NCI-H146 treated with DMSO at 0.1 percent for 48 hours (cell line): ENCODE data around the gene BMP7.

Experiments
- DNase-seq: peaks from one replicate; lab custom pipeline; 2025; ENCODE audit not compliant: unreplicated experiment; lab: John Stamatoyannopoulos, UW

Gene BMP7

DNA sequence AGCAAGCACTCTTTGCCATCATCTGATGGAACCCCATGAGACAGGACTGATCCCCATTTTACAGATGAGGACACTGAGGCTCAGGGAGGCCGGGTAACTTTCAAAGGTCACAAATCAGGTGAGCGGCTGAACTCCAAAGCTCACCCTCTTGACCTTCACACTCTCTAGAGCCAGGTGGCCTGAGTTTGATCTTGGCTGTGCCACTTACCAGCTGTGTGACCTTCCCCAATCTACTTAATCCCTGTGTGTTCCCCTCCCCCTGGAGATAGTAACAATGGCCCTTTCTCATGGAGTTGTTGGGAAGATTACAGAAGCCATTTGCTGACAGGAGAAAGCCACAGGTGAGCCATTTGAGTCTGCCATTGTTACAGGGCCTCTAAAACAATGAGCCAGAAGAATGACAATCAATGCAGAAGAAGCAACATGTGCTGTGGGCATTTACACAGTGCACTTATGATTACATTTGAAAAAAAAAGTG is 34.5 kb downstream of the BMP7 start:
- DNase-seq: no peak

GRCh38 chr20:57231161-57231560 is 35.3 kb downstream of the BMP7 start:
- no peak for DNase-seq

GRCh38 chr20:57230247-57230646 is 36.2 kb downstream of the BMP7 start:
- no peak for DNase-seq

DNA sequence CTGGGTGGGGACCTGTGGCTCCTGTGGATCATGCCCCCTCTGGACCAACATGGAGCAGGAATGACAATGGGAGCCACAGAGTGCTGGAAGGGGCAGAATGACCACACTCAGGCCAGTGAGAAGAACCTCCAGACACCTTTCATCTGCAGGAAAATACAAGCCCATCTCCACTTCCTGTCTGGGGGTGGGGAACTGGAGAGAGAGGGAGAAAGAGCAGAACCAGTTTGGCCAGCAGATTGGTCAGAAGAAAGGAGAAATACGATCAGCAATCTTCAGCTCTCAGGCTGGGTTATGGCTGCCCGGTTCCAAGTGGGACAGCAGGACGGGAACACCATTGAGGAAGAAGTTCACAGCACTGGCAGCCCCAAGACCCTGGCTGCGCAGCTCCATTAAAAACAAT is 37.0 kb downstream of the BMP7 start:
- no peak for DNase-seq

- no peak for DNase-seq
These were observed 40.6 kb downstream of the BMP7 start for GRCh38 chr20:57225830-57226229.

DNA sequence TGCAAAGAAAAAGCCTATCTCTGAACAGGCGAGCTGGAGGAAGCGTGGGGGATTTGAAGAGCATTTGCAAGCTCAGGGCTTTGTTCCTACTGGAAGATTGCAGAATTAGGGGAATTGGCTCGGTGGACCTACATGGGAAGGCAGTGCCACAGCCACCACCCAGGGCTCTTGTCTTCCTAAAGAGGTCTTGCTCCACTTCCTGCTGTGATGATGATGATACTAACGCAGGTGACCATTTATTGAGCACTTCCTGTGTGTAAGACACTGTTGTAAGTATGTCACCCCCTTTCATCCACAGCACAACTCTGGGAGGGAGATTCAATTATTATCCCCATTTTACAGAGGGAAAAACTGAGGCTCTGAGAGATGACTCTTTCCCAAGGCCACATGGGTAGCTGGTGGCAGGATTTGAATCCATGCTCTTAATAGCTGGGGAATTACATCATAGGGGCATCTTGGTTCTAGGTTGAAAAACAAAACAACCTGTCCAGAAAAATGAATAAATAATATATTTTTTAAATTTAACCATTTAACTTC is 41.2 kb downstream of the BMP7 start:
- no peak for DNase-seq

DNA sequence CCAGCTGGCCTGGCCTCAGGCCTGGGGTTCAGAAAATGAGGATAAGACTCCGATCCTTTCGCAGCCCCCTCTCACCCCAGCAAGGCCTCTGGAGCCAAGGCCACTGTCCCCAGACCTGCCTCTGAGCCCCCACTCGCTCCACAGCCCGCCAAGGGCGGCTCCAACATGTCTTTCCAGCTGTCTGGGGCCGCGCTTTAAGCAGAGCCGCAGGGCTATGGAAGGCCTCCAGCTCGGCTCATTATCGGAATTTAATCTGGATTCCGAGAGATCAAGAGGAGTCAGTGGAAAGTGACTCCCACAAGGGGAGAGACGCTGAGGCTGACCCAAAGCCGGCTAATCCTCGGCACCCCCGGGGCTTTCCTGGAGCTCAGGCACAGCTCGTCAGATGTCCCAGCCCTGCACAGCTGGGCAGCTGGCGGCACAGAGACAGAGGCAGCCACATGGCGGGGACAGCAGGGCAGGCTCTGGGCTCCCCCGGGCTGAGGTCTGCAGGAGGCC is 41.8 kb downstream of the BMP7 start:
- no peak for DNase-seq

GRCh38 chr20:57223648-57224489 is 42.6 kb downstream of the BMP7 start:
- DNase-seq: no peak

DNA sequence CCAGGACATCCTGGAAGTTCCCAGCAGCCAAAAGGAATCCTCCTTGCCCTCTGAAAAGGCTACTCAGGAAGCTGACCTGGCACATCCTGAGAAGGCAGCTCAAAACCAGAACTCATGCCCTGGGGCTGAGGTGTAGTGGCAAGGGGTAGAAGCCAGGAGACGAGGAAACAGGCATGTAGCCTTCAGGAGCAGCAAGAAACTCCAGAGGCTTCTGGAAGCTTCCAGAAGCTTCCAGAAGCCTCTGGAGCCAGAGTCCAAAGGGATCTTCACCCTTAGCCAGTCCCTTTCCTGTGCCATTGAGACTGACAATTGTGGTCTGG is 43.9 kb downstream of the BMP7 start:
- no peak for DNase-seq

GRCh38 chr20:57221916-57222630 is 44.4 kb downstream of the BMP7 start:
- no peak for DNase-seq

GRCh38 chr20:57220337-57221145 is 45.9 kb downstream of the BMP7 start:
- no peak for DNase-seq

DNA sequence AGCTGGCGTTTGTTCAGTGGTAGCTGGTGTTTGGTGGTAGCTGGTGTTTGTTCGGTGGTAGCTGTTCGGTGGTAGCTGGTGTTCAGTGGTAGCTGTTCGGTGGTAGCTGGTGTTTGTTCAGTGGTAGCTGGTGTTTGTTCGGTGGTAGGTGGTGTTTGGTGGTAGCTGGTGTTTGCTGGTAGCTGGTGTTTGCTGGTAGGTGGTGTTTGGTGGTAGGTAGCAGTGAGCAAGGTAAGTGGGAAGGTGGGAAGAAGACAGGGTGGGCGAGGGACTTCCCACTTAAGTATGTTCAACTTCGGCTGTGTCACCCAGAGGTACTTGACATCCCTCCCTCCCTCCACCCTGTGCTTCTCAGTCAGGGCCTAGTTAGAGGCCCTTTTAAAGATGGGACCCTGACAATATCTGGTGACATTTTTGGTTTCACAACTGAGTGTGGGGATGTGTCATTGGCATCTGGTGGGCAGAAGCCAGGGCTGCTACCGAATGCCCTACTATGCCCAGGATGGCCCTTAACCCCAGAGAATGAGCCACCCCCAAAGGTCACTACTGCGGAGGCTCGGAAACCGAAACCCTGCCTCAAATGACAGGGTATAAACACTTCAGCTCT is 47.3 kb downstream of the BMP7 start:
- no peak for DNase-seq

- DNase-seq: no peak
These were observed 48.0 kb downstream of the BMP7 start for GRCh38 chr20:57218489-57218888.

DNA sequence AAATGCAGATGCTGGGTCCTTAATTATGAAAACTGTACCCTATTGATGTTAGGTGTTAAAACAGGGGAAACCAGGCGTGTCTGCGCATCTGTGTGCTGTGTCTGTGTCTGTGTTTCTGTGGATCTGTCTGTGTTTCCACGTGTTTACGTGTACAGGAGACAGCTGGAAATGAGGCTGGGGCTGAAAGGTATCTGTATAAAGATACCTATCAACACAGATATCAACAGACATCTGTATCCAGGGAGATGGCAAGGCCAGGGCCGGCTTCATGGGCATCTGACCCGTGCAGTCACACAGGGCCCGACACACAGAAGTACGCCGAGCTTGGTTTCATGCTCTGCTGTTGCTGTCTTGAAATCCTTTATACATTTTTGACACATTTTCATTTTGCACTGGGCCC is 48.6 kb downstream of the BMP7 start:
- DNase-seq: no peak

DNA sequence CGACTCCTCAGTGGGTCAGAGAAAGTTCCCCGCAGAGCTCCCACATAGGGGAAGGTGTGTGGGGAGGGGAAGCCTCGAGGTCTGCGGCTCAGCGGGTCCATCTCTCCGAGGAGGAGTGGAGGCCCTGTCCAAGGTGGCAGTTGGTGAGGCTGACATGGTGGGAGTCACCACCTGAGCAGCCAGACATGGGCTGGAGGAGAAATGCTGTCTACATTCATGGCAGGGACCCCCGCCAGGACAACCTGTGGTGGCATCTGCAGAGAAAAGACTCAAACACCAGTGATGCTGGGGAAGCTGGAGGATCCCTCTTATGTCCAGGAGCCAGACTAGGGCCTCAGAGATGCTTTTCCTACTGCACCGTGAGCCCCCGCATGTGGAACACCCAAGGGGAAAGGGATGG is 49.8 kb downstream of the BMP7 start:
- no peak for DNase-seq

- no peak for DNase-seq
These were observed 50.5 kb downstream of the BMP7 start for GRCh38 chr20:57215826-57216471.

DNA sequence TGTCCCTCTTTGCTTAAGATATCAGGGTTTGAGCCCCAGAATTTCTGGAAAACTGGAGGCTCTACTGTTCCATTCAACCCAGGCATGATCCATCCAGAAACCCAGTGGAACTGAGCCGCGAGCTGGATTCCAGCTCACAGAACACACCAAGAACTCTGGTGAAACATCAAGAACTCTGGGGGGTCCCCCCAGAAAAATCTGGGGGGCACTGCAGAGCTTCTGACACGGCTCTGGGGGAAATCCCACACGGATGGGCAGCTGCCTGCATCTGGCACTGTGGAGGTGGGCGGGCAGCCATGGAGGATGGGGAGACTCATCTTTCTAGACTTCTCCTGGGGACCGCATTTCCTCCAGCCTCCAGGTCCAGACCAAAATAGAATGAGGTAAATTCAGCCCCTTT is 51.0 kb downstream of the BMP7 start:
- DNase-seq: no peak

GRCh38 chr20:57214948-57215347 is 51.5 kb downstream of the BMP7 start:
- DNase-seq: no peak

- DNase-seq: no peak
These were observed 52.0 kb downstream of the BMP7 start for GRCh38 chr20:57214427-57214826.

- no peak for DNase-seq
These were observed 52.5 kb downstream of the BMP7 start for GRCh38 chr20:57213924-57214323.
